GM12892 (cell line): Measurements from ENCODE around the gene CDH23.

Experiments used
- POLR2A ChIP-seq: IDR thresholded peaks from 2 replicates; pipeline ENCODE4 v1.6.1; 2011; ENCODE audit warnings: low read depth, low read length, control low read depth
- POLR2AphosphoS5 ChIP-seq: IDR thresholded peaks from 2 replicates; pipeline ENCODE4 v1.6.1; 2011; ENCODE audit warnings: low read depth, low read length, control low read depth
- TAF1 ChIP-seq: IDR thresholded peaks from 2 replicates; pipeline ENCODE4 v1.6.1; 2011; ENCODE audit warnings: low read depth, mild to moderate bottlenecking, control low read depth, low read length, borderline replicate concordance

DNA sequence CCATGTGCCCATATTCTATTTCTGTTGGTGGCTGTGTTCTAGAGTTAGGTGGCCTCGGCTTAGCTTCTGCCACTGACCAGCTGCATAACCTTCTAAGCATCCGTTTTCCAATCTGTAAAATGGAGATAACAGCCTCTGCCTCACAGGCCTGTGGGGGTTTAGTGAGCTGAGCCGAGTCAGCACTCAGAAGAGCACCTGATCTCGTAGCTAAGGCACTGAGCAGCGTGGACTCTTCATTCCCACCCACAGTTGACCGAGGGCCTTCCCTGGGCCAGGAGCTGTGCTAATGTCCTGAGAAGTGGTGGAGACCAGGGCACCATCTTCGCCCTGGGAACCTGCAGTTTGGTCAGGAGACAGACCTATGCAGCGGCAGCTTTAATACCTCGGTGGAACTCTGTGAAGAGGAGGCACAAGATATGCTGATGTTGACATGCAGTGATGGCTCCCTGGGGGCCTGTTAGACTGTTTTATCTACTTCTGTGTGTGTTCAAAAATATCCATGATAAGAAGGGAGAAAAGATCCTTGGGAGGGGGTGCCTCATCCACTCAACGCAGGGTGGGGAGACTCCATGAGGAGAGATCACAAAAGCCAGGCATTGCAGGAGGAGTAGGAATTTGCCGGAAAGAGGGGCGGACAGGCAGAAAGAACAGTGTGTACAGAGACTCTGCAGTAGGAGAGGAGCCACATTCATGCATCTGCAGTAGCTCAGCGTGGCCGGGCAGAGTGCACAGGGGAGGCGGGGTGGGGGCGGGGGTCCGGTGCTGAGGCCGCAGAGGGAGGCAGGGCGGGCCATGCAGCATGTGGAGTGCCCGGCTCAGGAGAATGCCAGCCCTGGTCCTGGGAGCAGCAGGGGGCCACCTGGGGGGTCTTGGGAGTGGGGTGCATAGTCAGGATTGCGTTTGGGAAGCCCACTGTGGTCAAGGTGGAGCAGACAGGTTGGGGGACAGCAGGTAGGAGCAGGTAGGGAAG lies 186.1 kb downstream of the CDH23 start:
- no peak for TF ChIP-seq POLR2AphosphoS5
- no peak for TF ChIP-seq POLR2A
- no peak for TF ChIP-seq TAF1
